Stimulated activated CD4-positive, alpha-beta T cell treated with anti-CD3 and anti-CD28 coated beads, Interleukin-15, amount 100 ng/mL, for 48 hours (primary cell): ENCODE results near the gene SYTL5.
"Not testable (repeated sequence)": the region's sequence is repeated elsewhere in the genome, so short reads cannot be mapped to it uniquely, and the experiment has no call there.

Experiments
- DNase-seq, 2 donors: peaks; one replicate each; pipeline ENCODE4 v3.0.0-alpha.2; 2020; ENCODE audit warnings: low read depth in 2 of 2

SYTL5 gene

DNA sequence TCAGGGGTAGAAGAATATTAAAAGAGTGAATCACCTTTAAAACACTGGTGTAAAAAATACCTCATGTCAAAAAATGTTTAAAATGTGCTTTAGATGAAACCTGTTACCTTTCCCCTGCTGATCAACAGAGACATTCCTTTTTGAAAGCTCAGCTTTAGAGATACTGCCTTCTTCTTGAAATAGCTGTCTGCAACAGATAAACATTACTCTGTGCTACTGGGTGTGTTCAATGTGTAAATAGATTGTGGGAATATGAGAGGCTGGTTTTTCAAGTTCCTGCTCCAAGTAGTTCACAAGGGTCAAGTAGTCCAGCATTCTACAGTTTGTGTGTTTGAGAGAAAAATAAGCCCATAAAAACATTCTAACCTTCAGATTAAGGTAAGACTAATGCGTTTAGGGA, at the start of gene SYTL5:
SYTL5 (plus strand) TSS at position 263 of the 400 bp plus-strand sequence. CDS start 27,337 bp downstream, outside the sequence.
- no peak for DNase-seq

DNA sequence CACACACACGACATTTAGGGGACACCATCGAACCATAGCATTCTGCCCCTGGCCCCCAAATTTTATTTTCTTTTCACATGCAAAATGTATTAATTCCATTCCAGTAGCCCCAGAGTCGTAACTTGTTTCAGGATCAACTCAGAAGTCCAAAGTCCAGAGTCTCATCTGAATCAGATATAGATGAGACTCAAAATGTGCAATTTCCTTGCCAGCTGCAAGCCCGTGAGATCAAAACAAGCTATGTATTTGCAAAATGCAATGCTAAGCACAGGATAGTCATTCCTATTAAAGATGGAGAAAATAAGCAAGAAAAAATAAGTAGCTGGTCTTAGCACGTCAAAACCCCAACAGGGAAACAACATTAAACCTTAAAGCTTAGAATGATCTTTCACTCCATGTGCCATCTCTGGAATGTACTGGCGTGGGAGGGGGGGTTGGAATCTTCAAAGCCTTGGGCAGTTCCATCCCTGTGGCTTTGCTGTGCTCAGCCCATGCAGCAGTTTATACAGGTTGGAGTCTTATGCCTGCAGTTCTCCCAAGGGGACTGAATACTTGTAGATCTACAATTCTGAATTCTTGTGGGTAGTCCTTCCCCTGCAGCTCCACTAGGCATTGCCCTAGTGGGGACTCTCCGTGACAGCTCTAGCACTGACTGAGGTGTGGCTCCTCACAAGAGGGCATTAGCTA, 47.7 kb upstream of the SYTL5 start:
- DNase-seq = no peak

DNA sequence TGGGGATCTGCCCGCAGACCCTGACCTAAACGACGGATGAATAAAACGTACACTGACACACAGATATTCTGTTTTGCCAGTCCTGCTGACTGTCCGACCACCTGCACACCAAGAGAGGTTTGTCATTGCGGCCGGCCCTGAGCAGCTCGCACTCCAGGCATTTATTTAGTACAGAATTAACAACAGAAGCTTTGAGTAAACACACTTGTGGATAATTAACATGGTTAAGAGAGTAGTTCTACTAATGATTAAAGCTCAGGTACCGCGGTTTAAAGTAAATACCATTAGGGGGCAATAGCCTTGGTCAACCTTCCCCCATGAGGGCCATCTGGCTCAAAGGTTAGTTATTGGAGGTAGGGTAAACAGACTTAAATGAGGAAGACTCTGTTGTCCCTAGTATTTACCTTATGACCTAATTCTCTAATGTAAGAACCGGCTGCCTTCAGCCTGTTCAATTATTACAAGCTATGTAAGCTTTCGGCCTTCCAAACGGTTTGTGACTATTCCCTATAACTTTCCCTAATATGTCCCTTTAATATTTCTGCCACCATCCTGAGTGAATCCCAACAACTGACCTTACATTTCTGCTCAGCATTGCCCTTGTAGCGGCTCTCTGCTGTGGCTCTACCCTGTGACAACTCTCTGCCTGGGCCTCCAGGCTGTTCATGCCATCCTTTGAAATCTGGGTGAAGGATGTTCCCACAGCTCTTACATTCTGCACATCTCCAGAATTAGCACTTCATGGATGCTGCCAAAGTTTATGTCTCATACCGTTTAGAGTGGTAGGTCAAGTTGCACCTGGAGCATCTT, 46.9 kb upstream of the SYTL5 start:
- DNase-seq = no peak

DNA sequence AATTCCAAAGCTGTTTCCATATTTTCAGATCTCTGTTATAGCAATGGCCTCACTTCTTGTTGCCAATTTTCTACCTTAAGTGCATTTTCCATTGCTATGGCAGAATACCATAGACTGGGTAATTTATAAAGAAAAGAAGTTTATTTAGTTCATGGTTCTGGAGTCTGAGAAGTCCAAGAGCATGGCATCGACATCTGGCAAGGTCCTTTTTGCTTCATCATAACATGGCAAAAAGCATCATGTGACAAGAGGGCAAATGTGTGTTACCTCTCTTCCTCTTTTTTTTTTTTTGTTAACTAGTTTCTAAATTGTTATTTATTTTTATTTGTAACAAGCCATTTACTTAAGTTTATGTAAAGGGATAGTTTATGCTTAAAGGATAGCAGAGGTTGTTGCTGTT, 45.2 kb upstream of the SYTL5 start:
- no peak for DNase-seq

DNA sequence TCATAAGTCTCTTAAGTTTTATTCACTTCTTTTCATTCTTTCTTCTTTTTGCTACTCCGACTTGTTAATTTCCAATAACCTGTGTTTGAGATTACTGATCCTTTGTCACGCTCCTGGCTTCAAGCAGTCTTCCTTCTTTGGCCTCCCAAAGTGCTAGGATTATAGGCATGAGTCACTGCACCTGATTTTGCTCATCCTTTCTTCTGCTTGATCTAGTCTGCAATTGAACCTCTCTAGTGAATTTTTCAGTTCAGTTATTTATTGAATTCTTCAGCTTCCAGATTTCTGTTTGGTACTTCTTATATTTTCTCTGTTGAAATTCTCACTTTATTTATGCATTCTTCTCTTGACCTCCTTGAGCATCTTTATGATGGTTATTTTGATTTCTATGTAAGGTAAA, 38.6 kb upstream of the SYTL5 start:
- no peak for DNase-seq

DNA sequence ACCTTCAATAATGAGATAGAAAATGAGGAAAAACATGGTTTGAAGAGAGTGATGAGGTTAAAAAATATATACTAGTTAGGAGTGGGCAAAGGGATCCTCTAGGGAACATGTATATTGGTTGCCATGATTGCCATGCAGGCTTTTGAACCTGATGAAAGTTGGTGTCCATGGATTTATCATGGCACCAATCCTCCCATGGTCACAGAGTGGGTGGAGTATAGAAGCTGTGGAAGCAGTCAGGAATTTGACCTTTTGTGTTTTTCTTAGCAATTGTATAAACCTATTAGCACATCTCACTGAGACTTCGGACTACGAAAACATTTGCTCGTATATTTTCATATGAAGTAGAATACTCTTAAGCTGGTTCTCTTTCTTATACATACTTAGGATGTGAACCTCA, 30.9 kb upstream of the SYTL5 start:
- no peak for DNase-seq

DNA sequence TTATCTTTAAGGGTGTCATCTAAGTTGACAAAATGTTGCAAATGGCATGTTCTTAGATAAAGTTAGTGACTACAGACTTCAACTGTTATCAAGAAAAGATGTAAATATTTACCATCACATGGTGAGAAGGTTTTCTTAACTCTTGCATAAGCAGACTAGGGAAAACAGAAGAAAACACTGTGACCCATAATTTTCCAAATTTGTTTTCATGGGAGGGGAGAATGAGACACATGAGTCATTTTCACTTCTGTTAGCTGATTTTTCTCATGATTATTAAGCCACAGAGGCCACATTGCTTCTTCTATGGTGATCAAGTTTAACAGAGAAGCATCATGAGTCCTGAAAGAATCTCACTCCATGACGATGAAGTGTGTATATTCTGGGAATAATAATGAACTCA, 30.2 kb upstream of the SYTL5 start:
- DNase-seq = no peak

DNA sequence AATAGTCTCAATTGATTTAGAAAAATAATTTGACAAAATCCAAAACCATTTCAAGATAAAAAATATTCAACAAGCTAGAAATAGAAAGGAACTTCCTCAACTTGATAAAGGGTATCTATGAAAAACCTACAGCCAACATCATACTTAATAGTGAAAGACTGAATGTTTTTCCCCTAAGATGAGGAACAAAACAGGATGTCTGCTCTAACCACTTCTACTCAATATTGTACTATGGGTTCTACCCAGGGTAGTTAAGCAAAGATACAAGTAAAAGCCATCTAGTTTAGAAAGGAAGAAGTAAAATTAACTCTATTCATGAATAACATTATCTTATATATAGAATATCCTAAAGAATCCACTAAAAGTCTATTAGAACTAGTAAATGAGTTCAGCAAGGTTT, 21.5 kb upstream of the SYTL5 start:
- no peak for DNase-seq

DNA sequence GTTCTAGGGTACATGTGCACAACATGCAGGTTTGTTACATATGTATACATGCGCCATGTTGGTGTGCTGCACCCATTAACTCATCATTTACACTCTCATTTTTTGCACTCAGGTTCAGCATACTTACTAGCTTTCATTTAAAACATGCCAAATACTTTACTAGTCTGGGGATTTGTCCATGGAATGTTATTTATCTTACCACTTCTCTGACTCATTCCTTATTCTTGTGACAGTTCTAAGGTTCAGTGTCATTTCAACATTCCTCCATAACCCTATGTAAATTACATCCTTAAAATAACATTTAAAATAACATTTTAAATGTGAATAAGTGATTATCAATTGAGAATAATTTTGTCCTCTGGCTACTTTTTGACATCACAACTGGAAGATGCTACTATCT, 19.5 kb upstream of the SYTL5 start:
- DNase-seq = no peak

DNA sequence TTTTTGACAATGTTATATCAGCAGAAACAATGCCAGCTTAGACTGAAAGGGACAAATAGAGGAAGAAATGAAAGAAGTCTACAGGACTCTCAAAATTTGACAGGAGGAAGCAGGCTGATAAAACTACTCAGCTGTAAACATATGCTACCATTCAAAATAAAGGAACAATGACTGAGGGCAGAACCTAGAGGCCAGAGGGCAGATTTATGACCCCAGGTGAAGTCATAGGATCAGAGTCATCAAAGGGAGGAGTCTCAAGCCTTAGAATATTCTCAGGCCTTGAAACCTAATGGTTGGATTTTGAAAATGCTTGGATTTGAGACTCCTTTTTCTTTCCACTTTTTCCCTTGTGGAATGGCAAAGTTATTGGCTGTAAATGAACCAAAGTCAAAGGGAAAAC, 17.0 kb upstream of the SYTL5 start:
- DNase-seq = no peak

DNA sequence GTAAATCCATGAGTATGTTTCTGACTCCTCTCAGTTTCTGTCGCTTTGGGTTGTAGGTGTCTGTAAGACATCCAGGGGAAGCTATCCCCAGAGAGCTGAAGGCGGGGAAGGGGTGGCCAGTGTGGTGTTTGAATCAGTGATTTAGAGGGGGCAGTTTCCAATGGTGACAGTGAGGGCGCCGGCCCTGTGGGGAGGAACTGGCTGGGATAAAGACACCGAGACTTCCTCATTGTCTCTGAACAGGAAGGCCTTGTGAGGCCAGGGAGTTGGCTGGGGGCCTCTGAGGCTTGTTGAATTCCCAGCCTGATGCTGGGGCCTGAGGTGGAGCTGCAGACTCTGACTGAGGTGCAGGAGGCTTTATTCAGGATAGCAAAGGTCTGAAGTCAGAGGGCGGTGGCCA, 15.1 kb upstream of the SYTL5 start:
- not testable (repeated sequence) for DNase-seq

DNA sequence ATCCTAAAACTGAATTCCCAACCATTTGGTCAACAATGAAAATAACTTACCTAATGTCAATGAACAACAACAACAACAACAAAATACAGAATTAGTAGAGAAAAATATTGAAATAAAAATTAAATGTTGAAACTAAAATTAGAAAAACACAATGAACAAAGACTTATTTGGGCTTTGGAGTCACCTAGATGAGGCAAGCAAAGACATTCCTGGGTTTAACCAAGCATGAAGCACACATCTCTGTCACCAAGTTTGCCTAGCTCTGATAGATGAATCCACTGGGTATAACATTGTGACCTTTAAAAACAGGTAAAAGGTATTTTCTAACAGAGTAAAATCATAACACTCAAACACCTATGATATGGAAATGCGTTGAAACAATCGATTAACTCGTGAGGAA, 13.2 kb upstream of the SYTL5 start:
- DNase-seq = no peak

DNA sequence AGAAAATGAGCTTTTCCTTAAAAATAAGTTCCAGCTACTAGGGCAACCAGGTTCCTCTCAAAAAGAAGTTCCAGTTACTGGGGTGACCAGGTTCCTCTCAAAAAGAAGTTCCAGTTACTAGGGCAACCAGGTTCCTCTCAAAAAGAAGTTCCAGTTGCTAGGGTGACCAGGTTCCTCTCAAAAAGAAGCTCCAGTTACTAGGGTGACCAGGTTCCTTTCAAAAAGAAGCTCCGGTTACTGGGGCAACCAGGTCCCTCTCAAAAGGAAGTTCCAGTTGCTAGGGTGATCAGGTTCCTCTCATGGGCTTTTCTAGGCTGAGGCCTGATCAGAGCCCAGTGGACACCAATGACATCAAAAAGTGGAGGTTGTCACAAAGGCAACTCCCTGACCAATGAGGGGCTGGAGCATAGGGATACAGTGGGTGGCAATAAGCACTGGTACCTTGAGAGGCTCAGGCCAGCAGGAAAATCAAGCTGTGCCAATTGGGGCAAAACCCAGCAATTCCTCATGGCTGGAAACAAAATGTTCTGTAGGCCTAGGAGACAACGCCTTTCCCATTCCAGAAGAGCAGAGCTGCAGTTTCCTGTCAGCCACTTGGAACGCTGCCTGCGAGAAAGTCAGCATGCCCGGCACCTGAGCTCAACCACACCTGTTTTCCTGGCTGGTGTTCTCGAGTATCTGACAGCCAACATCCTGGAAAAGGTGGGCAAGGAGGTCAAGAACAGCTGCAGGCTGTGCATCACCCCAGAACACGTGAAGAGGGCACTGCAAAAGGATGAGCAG, 12.3 kb upstream of the SYTL5 start:
- DNase-seq = no peak

DNA sequence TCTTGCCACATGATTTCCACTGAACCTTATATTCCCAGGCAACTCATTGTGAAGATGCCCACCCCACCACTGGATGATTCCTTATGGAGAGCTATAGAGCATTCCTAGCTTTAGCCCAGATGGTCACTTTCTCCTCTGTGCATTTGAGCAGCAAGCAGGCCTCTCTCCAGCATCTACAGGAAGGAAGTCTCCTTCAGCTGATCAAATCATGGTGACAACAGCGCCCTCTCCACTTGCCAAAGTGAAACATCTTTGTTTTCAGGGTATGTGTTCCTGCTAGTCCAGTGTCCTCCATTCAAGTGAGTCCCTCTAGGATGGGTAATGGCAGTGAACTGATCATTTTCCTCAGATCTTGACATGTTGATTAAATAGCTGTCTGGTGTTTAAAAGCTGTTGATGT, 10.9 kb upstream of the SYTL5 start:
- no peak for DNase-seq

DNA sequence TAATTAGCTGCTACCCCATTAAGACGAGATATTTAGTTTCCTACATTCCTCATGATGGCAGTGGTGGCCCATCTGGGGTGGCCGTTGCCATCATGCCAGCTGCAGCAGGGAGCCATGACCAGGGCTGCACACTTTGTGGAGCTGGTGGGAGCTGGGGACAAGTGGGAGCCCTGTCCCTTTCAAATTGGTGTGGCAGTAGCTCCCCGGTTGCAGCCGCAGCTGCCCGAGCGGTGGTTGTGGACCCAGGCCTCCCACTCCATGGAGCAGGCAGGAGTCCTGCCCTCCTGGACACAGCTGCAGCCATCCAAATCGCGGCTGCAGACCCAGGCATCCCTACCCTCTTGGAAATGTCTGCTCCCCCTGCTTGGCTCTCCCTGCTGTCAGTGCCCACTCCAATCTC, 9.3 kb upstream of the SYTL5 start:
- no peak for DNase-seq

DNA sequence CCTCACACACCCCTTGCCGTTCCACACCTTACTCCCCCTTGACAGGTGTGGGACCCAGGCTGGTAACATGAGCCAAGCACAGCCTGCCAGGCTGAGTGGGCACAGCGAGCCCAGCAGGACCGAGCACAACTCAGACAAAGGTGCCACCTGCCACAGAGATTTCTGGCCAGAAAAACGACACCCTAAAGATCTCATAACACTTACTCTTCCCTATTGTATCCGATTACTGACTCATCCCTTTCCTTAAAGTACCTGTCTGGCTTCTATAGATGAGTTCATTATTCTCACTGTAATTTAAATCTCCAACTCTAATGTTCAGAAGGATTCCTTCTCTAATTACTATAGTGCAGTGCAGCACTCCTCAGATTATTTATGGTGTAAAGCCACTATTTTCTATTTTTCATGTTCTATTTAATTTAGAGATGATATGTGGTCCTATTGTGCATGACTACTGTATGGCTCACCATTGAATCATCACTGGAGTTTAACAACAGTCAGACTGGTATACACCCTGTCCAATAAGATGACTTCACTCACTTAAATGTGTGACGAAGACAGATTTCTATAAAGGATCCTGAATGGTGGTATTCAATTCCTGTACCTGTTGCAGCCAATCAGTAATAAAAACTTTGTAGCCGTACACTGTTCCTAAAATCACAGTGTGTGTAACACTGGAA, 7.6 kb upstream of the SYTL5 start:
- no peak for DNase-seq

DNA sequence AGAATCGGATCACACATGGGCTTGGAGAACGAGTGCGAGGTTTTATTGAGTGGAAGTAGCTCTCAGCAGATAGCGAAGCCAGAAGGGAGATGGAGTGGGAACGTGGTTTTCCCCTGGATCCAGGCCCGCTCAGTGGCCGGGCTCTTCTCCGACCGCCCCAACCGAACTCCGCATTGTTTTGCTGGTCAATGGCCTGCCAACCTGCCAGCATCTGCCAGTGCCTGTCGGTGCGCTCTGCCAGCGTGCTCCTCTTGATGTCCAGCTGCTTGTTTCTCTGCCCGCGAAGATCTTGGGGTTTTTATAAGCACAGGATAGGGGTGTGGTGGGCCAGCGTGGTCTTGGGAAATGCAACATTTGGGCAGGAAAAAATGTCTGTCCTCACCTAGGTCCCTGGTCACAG, 5.6 kb upstream of the SYTL5 start:
- no peak for DNase-seq

DNA sequence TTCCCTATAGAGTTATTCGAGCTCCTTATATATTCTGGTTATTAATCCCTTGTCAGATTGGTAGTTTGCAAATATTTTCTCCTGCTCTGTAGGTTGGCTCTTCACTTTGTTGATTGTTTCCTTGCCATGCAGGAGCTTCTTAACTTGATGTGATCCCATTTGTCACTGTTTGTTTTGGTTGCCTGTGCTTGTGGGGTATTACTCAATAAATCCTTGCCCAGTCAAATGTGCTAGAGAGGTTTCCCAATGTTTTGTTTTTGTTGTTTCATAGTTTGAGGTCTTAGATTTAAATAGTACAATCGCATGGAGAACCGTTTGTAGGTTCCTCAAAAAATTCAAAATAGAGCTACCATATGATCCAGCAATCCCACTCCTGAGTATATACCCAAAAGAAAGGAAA, 2.3 kb upstream of the SYTL5 start:
- no peak for DNase-seq

DNA sequence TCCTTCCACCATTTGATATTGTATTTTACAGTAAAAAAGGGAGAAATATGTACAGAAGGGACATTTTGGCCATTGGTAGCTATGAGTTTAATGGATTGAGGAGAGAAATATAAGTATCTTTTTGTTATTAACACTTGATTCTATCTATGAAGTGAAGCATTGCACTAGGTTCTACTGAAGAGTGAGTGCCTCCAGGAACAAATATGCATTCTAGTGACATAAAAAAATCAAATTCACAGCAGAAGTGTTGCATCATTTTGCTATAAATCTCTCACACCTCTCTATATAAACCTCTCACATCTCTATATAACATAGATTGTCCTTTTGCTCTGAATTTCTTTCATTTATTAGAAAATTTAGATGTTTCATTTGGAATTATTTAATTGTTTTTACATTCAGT, 425 bp downstream of the SYTL5 start:
- DNase-seq = no peak

DNA sequence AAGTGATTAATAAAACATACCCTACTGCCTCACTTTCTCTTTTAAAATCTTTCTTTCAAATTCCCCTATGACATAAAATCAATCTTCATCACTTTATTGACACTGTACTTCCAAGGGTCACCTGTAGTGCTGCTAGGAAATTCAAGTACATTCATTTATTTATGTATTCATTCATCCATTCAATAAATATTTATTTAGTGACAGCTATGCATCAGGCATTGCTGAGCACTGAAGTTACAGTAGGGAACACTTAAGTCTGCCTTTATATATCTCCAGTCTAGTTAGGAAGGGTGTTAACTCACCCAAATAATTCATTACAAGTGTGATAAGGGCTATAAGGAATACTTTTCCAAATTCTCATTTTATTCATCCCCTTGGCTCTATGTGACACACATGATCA, 2.3 kb downstream of the SYTL5 start:
- no peak for DNase-seq

DNA sequence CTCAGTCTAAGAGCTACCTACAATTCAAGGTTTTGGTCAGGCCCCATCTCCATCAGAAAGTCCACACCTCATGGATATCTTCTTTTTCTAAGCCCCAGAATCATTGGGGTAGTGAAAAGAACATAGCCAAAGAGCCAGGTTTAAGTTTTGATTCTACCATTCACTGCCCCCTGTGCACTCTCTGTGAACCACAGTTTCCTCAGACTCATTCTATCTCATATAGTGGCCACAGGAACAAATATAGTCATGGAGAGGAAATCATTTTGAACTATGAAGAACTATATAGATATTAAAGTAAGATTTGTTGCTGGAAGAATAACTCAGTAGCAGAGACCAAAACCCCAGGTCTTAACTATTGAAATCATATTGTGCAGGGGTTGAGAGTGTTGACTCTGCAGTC, 3.3 kb downstream of the SYTL5 start:
- DNase-seq = no peak

DNA sequence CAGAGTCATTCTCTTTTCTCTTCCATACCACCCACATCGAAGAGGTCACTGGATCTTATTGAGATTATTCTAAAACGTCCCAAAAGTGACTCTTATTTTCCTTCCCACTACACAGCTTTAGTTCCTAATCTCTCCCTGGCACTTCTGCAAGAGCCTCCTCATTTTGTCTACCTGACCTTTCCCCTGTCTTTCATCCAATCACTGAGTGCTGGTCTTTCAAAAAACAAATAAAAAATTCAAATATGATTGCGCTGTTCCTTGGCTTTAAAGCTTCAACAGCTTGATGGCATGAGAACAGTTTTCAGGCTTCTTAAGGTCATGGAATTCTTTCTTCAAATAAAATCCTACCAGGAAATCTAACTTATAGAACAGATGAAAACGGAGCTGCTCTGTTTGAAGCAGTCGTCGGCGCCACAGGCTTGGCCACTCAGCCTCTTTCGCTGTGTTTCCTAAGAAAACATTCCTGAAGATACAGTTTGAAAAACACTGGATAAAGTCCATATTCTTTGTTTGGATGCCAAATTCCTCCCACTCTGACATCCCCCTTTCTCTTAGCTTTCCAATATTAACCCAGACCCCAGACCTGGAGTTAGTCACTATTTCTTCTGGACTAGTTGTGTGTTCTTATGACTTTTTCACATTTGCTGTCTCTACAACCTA, 12.5 kb downstream of the SYTL5 start:
- no peak for DNase-seq
